ENCODE data around the gene RNFT1.
"Not testable (repeated sequence)": the region's sequence is repeated elsewhere in the genome, so short reads cannot be mapped to it uniquely, and the experiment has no call there.

GRCh38 chr17:59973483-59973882, 8.9 kb upstream of the RNFT1 start:
- not testable (repeated sequence) for TF ChIP-seq CTCF (tag by site-specific recombination; IDR thresholded peaks at IDR 0.05); ZNF501 (tag by site-specific recombination; IDR thresholded peaks at IDR 0.05); ZNF2 (tag by site-specific recombination; IDR thresholded peaks at IDR 0.05); ZNF138 (tag by site-specific recombination; IDR thresholded peaks at IDR 0.05; ENCODE audit: borderline replicate concordance); ZNF324 (tag by site-specific recombination; IDR thresholded peaks at IDR 0.05); TCF7L2 (IDR thresholded peaks at IDR 0.05; ENCODE audit: borderline replicate concordance, low read depth, low read length); ZSCAN30 (tag by site-specific recombination; IDR thresholded peaks at IDR 0.05); ZNF350 (tag by site-specific recombination; IDR thresholded peaks at IDR 0.05); ZBTB21 (tag by site-specific recombination; IDR thresholded peaks at IDR 0.05)

Measured in HEK293 (cell line).